Measurements from ENCODE around the gene ANKRD34A. TPM values are rescaled to one million over a fixed set of nuclear protein-coding genes. Genes with fewer than 3 reads are reported as not detected.

The ANKRD34A gene
- total and polyA plus RNA-seq, 10 donors: 0.57 to 3.1 (median 1.1) TPM

DNA sequence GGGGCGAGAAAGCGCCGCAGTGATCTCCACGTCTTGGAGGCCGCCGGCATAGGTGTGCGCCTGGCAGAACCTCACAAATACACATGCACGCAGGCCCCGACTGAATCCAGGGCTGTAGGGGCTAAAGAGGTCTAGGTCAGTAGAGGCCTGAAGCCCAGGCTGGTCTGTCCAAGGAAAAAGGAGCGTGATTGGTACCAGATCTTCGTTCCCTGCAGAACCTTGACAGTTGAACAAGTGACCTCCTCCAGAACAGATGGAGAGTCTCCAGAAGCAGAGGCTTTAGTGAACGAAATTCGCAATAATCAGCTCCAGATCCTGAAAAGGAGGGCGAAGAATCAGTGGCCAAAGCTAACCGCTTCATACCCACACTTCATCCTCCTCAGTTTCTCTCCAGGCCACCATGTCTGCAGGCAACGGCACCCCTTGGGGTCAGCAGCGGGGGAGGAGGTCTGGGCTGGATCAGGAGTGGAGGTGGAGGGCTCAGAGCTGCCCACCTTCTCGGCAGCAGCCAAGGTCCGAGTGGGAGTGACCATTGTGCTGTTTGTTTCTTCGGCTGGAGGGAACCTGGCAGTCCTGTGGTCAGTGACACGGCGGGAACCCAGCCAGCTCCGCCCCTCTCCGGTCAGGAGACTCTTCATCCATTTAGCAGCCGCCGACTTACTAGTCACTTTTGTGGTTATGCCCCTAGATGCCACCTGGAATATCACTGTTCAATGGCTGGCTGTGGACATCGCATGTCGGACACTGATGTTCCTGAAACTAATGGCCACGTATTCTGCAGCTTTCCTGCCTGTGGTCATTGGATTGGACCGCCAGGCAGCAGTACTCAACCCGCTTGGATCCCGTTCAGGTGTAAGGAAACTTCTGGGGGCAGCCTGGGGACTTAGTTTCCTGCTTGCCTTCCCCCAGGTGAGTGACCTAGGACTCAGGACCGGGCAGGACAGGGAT, 45.1 kb downstream of the ANKRD34A start:
- H3K4me1 ChIP-seq: peaks cover 10 to 75% (median 38%) of the 10 kb centered on the region in 6 donors
- H3K4me3 ChIP-seq: peak overlapping the region; percentile 82 to 92 (median 88)
- 1 to 15% (median 7%) methylated on average over 31 to 33 of the region's 33 CpGs for WGBS, 5 donors
- DNase-seq: peak; percentile 89
- no peaks in the 10 kb centered on the region for H3K9me3 ChIP-seq
- no peaks in the 10 kb centered on the region for H3K27me3 ChIP-seq (replicated peaks in 1 of 7)
- peaks cover 0 to 57% (median 30%) of the 10 kb centered on the region in 6 donors for H3K36me3 ChIP-seq
- H3K27ac ChIP-seq: peak overlapping the region; percentile 84 to 93 (median 92)
- intact Hi-C loops (cut with DNase I; ENCODE audit: low total_unique reads): no loop called here
- TF ChIP-seq POLR2A (IDR thresholded peaks at IDR 0.05) (no peak), POLR2AphosphoS5 (IDR thresholded peaks at IDR 0.05) (peak in 1 of 3 donors; percentile 44)

DNA sequence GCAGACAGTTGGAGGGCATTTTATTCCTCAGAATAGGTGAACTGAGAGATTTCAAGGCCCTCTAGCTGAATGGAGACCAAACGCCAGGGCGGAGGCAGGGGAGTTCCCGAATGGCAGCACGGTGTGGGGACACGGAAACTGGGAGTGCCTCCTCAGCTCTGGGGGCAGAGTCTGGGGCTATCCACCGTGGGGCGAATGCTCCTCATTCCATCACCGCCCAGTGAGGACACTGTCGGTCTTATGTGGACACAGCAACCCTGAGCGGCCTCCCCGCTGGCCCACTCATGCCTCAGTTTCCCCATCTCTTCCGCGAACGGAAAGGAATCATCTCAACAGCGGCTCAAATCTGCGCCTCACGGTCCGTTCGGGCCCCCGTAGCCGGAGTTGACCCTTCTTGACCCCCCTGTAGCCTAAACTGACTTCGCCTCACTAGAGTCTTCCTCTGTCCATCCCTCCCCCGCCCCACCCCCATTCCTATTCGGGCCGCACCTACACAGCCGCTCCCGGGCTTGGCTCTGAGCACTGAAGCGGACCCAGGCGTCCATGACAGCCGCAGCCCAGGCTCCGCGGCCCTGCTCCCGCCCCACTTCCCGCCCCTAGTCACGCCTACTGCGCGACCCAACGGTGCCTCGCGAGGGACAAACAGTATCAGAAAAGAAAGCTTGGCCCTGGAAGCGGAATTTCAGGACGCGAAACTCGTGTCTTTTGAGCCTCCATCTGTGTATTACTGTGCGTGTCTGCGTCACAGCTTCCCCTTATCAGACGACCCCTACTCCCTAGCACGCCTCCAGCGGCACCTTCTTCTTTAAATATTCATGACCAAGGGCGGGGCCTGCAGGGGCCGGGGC, 46.0 kb downstream of the ANKRD34A start, which contains the start of gene PEX11B:
Gene PEX11B, minus strand, starts transcription at position 574 of the 848 bp plus-strand sequence. Its CDS starts 29 bp downstream, at position 545.
- intact Hi-C loops (cut with DNase I; ENCODE audit: low total_unique reads): no loop called here
- TF ChIP-seq POLR2AphosphoS5 (IDR thresholded peaks at IDR 0.05) (peak; percentile 93 to 95 (median 93)), CTCF (IDR thresholded peaks at IDR 0.05 in 8 of 11, conservative IDR thresholded peaks at IDR 0.05 in 3 of 11) (peak in 2 of 11 experiments; percentile 17 to 25), POLR2A (IDR thresholded peaks at IDR 0.05) (peak in 1 of 3 donors; percentile 27)
- Histone ChIP-seq H3K27ac (peak within 1 kb of the TSS; percentile 84 to 93 (median 92)), H3K27me3 (replicated peaks in 1 of 7) (no peaks in the 10 kb centered on the region), H3K36me3 (peaks cover 0 to 57% (median 31%) of the 10 kb centered on the region in 6 donors), H3K9me3 (no peaks in the 10 kb centered on the region), H3K4me3 (peak within 1 kb of the TSS; percentile 82 to 92 (median 88)), H3K4me1 (peaks cover 10 to 71% (median 37%) of the 10 kb centered on the region in 6 donors)
- peak; percentile 97 for DNase-seq
- WGBS, 5 donors: 0 to 1% (median 0%) methylated on average over 49 to 51 of the region's 51 CpGs

GRCh38 chr1:145917595-145917994, 46.8 kb downstream of the ANKRD34A start:
- no peaks in the 10 kb centered on the region for H3K9me3 ChIP-seq
- H3K36me3 ChIP-seq: peaks cover 0 to 57% (median 27%) of the 10 kb centered on the region in 6 donors
- H3K4me3 ChIP-seq: peak overlapping the region; percentile 82 to 92 (median 88)
- 73 to 89% (median 84%) methylated on average over 5 of the region's 5 CpGs for WGBS, 5 donors
- intact Hi-C loops (cut with DNase I; ENCODE audit: low total_unique reads): no loop called here
- H3K4me1 ChIP-seq: peaks cover 10 to 63% (median 34%) of the 10 kb centered on the region in 6 donors
- H3K27me3 ChIP-seq (replicated peaks in 1 of 7): no peaks in the 10 kb centered on the region
- no peak for DNase-seq
- TF ChIP-seq CTCF (IDR thresholded peaks at IDR 0.05 in 8 of 11, conservative IDR thresholded peaks at IDR 0.05 in 3 of 11) (no peak), POLR2A (IDR thresholded peaks at IDR 0.05) (no peak), POLR2AphosphoS5 (IDR thresholded peaks at IDR 0.05) (no peak)
- H3K27ac ChIP-seq: peak overlapping the region in 7 of 8 donors; percentile 84 to 93 (median 93)

GRCh38 chr1:145916745-145917144, 47.6 kb downstream of the ANKRD34A start:
- DNase-seq: no peak
- H3K9me3 ChIP-seq: no peaks in the 10 kb centered on the region
- TF ChIP-seq CTCF (IDR thresholded peaks at IDR 0.05 in 8 of 11, conservative IDR thresholded peaks at IDR 0.05 in 3 of 11): no peak
- no peak for TF ChIP-seq POLR2AphosphoS5 (IDR thresholded peaks at IDR 0.05)
- no peak for TF ChIP-seq POLR2A (IDR thresholded peaks at IDR 0.05)
- peaks cover 0 to 57% (median 33%) of the 10 kb centered on the region in 6 donors for H3K36me3 ChIP-seq
- H3K27ac ChIP-seq: no peak overlapping the region
- WGBS, 5 donors: 73 to 92% (median 86%) methylated on average over 5 of the region's 5 CpGs
- H3K27me3 ChIP-seq (replicated peaks in 1 of 7): no peaks in the 10 kb centered on the region
- peaks cover 10 to 55% (median 31%) of the 10 kb centered on the region in 6 donors for H3K4me1 ChIP-seq
- H3K4me3 ChIP-seq: no peak overlapping the region
- intact Hi-C loops (cut with DNase I; ENCODE audit: low total_unique reads): no loop called here
